Stimulated activated CD8-positive, alpha-beta memory T cell treated with anti-CD3 and anti-CD28 coated beads, Interleukin-4, amount 100 ng/mL, for 1 hour (primary cell): Measurements from ENCODE around the gene NECTIN2.
"Not testable (repeated sequence)": the region's sequence is repeated elsewhere in the genome, so short reads cannot be mapped to it uniquely, and the experiment has no call there.

ENCODE experiments used
- DNase-seq, 2 donors: peaks; one replicate each; pipeline ENCODE4 v3.0.0-alpha.2; 2020; ENCODE audit warnings: low read depth in 2 of 2, low spot score in 1 of 2

The NECTIN2 gene

DNA sequence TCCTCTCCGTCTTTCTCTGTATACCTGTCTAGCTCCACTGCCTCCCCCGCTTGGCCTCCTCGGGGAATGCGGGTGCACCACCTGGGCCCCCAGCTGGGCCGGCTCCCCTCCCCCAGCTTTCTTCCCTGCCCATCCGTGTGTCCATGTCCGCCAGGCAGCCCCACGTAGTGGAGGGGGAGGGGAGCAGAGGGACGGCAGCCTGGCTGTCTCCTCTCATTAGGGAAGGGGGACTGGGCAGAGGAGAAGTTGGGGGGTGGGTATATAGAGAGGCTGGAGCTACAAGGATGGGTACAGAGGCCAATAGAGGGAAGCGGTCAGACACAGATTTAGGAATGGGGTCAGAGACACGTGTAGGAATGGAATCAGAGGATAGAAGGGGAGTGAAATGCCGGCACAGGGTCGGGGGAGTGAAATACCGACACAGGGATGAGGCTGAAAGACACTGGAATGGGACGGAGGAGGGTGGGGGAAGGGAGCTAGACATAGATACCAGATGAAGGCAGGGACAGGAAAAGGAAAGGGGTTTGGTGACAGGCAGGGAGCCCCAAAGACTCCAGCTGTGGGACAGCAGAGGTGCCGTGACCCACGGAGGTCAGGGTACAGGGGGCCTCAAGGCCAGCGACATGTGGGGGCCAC lies 2.8 kb downstream of the NECTIN2 start:
- DNase-seq, result no peak

DNA sequence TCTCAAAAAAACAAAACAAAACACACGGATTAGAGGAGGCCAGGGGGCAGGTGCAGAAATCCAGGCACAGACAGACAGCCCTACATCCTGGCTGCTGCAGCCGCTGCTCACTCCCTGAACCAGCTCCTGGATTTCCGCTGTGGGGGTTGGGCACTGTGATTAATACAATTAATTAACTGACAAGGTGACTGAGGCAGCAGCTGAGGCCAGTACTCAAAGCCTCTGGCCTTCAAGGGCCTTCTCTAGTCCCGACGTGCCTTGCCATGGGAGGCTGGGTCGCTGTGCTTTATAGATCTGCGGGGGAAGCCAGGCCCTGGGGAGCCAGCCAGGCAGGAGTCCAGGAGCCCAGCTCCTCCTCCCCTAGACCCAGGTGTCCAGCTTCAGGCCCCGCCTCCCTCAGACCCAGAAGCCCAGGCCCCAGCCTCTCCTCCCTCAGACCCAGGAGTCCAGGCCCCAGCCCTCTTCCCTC lies 4.6 kb downstream of the NECTIN2 start:
- DNase-seq, result no peak

GRCh38 chr19:44851427-44851826 lies 5.3 kb downstream of the NECTIN2 start:
- no peak for DNase-seq

DNA sequence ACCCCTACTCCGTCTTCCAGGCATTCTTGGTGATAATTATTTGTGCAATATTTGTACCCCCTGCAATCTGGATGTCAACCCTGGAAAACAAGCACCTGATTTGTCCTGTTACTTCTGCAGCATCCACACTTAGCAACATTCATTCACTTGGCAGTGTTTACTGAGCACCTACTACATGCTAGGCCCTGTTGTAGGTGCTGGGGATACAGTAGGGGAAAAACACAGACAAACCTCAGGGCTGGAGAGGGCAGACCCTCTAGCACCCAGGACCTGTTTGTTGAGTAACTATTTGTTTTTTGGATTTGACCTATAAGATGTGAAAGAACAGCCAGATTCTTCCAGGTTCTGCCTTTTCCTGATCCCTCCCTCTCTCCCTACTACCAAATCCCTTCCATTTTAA lies 9.5 kb downstream of the NECTIN2 start:
- no peak for DNase-seq

- DNase-seq, result no peak
These were observed 10.5 kb downstream of the NECTIN2 start for GRCh38 chr19:44856421-44857083.

DNA sequence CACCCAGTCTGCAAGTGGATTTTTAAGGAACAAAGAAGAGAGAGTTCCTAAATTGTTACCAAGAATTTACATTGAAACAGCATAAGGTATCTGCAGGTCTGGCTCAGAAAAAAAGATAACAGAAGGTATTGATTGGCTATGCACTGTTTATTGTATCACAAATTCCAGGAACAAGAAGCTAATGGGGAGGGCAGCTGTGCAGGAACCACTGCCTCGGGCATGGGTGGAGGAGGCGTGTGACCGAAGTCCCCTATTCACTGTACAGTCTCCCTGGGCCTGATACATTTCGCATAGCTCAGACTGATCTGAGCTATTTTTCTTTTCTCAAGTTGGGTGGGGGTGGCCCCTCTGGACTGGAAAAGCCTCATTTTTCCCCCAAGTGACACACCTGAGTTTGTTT lies 11.7 kb downstream of the NECTIN2 start:
- no peak for DNase-seq

GRCh38 chr19:44861576-44861975 lies 15.5 kb downstream of the NECTIN2 start:
- DNase-seq, result not testable (repeated sequence)

- DNase-seq, result no peak
These were observed 17.9 kb downstream of the NECTIN2 start for GRCh38 chr19:44863990-44864389.

GRCh38 chr19:44865196-44865767 lies 19.2 kb downstream of the NECTIN2 start:
- DNase-seq, result no peak

GRCh38 chr19:44866664-44867063 lies 20.6 kb downstream of the NECTIN2 start:
- no peak for DNase-seq

DNA sequence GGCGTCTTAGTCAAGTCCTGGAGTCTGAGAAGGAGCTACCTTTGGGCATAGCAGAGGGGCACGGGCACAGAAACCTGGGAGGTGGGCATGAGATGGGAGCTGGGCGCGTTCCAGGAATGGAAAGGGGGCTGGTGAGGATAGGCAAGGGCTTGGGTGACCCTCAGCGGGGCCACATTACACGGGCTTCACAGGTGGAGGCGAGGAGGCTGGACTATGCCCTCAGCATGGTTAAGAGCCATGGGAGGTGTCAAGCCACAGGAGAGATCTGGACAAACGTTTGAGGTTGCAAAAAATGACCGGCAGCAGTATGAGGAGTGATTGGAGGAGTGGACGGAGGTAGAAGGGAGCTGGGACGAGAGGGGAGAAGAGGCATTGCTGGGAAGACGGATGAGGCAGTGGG lies 21.5 kb downstream of the NECTIN2 start:
- no peak for DNase-seq

- no peak for DNase-seq
These were observed 23.8 kb downstream of the NECTIN2 start for GRCh38 chr19:44869733-44870470.

- no peak for DNase-seq
These were observed 25.7 kb downstream of the NECTIN2 start for GRCh38 chr19:44871809-44872208.

- DNase-seq, result no peak
These were observed 26.6 kb downstream of the NECTIN2 start for GRCh38 chr19:44872661-44873060.

DNA sequence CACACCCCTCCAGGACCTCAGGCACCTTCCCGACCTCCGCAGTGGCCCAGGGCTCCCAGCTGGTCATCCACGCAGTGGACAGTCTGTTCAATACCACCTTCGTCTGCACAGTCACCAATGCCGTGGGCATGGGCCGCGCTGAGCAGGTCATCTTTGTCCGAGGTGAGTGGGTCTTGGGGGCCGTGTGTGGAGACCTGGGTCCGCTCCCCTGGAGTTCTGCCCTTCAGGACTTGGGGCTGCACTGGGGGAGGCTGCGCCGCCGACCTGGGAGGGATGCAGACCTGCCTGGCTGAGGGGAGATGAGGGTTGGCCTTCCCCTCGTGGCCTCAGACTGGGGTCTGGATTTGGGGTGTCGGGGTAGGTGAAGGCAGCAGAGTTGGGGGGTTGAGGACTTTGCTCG lies 28.2 kb downstream of the NECTIN2 start:
- DNase-seq, result no peak

DNA sequence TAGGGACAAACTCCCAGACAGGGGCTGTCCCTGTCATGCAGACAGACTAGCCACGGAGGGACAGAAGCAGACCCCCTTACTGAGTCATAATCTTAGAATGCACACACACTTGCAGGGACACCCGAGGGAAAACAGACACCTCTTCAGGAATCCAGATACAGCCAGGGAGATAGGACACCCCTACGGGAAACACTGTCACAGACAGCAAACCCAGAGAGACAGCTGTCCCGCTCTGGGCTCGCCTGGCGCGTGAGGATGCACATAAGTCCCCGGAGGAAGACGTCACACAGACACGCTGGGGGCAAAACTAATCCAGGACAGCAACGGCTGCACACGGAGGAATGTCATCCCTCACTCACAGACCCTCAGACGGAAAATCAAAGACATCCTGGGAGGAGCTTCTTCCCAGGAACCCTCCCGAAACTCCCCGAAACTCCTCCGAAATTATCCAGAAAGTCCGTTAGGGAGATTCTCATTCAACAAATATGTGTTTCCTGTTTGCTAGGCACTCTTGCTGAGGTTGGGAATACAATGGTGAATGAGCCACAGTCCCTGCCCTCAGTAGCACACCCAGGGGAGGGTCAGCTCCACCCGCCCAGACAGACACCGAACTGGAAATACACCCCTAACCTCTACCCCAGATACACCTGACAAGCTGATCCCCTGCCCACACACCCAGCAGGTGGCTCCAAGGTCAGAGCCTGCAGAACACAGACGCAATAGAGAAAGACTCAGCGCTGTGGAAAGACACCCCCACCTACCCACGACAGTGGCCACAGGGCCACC lies 29.8 kb downstream of the NECTIN2 start:
- DNase-seq, result no peak

DNA sequence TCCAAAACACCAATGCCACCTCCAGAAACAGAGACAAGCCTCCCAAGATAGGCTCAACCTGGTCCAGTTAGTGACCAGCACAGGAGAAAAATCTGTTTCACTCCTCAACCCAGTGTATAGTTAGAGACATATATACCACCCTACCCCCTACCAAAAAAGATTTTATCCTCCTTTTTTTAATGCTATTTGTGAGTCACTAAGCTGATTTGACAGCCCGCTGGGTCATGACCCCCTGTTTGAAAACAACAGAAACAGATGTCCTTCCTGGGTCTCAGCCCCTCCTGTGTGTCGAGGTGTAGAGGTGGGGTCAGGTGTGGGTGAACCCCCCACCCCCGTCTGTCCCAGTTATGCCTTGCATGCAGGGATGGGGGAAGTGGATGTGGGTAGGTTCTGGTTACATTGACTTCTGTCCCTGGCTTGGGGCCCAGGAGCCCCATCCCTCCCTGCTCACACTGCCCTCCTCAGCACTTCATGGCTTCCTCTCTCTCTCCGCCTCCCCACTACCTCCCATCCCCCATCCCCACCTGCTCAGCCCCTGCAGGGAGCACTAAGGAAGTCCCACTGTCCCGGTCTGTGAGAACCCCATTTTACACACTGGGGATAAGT lies 30.9 kb downstream of the NECTIN2 start:
- no peak for DNase-seq

GRCh38 chr19:44878120-44878865 lies 32.2 kb downstream of the NECTIN2 start:
- DNase-seq, result no peak

DNA sequence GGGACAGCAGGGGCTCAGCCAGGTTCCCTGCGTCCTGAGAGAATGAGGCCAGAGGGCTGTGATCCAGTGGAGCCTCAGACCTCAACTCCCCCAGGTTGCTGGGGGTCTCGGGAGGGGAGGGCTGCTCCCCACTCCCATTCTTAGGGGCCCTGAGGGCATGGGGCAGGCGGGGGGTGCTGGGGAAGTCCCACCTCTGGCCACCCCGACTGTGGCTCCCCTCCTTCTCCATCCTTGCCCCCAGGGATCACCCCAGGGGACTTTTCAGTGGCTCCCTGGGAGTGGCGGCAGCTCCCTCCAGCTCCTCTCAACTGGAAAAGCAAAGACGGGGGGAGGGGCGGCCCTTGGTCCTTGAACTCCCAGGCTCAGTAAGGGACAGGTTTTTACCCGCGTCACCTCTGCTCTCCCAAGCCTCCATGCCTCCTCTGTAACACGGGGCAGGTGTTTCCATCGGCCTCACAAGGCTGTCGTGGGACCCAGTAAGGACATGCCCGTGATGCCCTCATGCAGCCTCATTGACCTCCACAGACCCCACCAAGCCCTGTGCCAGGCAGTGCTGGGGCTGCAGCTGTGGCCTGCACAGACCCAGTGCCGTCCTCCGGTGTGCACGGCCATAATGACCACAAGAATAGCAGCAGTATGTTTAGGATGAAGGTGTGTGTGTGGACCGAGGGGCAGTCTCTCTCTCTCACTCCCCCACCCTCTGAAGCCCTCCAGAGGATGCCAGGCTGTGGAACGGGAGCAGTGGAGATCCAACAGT lies 33.4 kb downstream of the NECTIN2 start:
- no peak for DNase-seq
